Epidermal melanocyte (primary cell): ENCODE measurements around the gene PPIP5K1.

Experiments
- DNase-seq: peaks from one replicate; pipeline ENCODE4 v3.0.0; 2011; ENCODE audit warnings: low spot score; ENCODE audit not compliant: insufficient read length

PPIP5K1 gene

DNA sequence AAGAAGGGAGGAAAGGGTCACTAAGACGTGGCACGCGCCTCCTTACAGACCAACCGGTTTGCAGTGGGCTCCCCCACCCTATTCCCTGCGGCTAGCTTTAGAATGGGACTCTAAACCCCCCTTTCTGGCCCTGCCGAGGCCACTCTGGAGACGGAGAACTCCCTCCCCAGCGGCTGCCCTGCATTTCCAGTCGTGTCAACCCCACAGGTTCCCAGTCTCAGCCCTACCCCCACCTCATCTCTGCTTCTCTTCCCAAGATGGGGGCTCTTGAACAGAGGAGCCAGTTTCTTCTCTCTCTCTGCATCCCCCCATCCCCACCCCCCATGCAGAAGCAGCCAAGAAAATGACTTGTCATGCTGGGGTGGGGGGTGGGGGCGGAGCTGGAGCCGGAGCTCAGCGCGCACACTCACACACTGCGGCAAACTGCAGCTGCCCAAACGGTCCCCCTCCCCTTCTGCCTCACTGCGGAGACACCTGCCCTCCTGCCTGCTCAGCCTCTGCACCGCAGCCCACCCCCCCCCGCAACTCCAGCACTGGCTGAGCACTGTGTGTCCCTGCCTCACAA is 71.7 kb downstream of the PPIP5K1 start:
- DNase-seq, result no peak

DNA sequence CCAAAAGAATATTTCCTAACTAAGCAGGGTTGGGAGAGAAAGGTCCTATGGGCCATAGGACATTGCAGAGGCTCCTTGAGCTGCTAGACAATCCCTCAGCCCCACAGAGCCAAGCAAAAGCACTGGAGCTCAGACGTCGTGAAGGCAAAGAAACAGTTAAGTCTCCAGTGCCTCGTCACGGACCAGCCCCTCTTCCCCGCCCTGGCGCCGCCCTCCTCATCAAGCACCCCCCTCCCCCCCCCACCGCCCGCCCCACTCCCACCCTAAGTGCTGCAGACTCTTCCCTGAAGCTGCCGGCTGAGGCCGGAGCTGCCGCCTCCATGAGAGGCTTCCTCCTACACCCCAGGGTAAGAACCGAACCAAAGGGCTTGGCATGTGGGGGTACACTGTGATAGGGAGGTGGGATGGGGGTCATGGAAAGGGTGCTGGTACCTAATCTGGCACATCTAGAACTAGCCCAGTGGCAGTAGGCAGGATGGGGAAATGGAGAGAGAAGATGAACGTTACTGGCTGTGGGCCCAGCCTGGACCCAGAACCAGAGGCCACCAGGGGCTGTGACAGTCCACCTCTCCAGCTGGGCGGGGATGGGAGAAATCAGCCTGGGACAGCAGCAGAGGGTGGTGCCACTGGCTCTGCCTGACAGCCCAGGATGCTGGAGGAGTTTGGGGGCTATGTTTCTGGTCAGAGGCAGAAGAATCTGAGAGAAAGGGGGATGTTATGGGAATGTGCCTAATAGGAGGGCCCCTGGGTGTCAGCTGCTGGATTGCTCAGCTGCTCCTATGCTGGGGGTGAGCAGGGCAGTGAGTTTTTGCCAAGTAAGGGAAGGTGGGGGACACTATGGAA is 72.4 kb downstream of the PPIP5K1 start, which contains the start of gene MAP1A:
MAP1A (plus strand) TSS at position 255 of the 843 bp plus-strand sequence. CDS start 3,866 bp downstream, outside the sequence.
- peak; percentile 78 for DNase-seq

DNA sequence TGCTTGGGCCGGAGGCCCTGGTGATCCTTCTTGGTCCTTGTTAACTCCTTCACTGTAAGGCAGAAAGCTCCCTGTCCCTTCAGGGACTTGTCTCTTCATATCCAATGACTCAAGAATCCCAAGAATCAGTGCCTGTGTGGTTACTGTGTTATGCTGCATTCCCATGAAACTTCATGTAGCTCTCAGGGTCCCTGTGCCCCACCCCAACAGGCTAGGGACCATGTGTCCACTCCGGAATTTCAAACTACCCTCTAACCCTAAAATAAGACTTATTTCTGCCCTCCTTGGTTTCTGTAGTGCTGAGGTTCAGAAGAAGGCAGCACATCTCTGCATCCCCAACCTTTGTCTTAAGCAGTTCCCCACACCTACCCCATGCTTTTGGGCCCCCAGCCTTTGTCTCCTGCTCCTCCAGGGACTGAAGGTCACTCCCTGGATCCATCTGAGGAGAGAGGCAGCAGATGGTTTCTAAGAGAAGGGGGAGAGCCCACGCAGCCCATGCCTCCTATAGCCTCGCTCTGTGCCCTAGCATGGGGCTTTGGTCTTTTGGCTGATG is 73.1 kb downstream of the PPIP5K1 start:
- no peak for DNase-seq

DNA sequence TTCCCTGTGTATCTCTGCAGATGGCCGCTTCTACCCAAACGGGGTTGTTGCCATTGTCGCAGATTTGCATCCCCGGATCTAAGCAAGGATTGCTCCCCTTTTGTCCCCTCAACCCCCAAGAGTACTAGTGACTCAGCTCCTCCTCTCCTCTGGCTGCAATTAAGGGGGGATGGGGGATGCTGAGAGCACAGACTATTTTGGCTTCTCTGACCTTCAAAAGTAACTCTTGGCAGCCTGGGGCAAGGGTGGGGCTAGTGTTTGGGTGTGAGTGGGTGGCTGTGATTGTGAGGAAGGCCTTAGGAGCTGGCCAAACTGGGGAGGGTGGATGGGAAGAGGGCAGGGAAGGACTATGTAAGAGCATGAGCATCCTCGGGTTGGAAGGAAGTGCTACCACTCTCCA is 73.8 kb downstream of the PPIP5K1 start:
- no peak for DNase-seq

DNA sequence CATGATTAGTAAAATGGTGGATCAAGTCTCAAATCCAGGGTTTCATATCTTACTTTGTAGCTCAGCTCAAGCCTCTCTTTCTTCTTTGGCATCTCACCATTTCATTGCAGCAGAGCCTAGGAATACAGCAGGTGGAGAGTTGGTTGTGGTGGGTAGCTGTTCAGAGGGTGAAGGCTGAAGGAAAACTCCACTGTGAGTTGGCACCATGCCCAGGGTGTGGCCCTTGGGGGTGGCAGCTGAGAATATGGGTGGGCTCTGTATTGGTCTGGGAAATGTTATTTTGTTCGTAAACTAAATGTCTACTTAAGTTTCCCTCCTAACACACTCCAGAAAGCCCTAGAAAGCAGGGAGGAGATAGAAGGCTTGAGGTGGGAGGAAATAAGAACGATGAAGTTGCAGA is 74.3 kb downstream of the PPIP5K1 start:
- no peak for DNase-seq

DNA sequence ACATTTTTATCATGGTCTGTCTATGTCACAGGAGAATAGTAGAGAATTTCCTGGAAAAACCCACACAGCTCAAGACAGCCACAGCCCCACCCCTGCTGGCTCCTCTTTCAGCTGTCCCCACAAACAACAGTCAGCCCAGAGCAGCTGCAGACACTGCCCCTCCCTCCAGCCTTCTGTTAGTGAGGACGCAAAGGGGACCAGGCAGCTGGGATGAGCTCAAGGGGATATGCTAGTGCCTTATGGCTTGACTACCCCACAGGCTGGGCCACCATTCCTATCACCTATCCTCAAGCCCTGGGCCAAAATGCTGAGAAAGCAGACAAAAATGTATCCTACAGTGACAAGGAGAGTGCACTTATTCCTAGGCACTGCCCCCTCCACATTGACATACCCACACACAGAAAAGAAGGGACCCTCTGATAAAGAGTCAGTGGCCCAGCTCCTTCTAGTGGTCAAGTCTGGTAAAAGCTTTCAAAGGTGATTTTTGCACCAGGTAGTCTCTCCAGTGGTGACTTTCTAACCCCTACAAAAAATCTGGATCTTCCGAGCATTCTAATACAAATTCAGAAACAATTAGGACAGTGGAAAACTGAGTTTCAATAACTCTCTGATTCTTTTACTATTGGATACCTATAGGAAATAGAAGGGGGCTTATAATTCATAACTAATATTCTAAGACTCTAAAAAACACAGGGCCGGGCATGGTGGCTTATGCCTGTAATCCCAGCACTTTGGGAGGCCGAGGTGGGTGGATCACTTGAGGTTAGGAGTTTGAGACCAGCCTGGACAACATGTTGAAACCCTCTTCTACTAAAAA is 75.6 kb downstream of the PPIP5K1 start:
- no peak for DNase-seq

DNA sequence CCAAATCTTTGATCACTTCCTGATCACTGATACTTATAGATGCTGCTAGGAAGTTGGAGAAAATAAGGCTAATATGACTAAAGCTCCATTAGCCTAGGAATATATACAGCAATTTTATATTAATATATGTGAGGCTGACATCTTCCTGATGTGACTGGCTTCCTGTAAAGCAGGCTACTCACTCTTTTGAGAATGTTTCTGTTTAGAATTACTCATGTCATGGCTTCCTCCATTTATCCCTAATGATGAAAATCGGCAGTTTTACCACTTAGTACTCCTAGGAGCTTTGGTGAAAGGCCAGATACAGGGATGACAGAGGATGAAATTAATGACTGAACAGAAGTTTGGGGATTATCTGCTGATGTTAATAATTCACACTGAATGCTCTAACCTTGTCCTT is 76.5 kb downstream of the PPIP5K1 start:
- no peak for DNase-seq

DNA sequence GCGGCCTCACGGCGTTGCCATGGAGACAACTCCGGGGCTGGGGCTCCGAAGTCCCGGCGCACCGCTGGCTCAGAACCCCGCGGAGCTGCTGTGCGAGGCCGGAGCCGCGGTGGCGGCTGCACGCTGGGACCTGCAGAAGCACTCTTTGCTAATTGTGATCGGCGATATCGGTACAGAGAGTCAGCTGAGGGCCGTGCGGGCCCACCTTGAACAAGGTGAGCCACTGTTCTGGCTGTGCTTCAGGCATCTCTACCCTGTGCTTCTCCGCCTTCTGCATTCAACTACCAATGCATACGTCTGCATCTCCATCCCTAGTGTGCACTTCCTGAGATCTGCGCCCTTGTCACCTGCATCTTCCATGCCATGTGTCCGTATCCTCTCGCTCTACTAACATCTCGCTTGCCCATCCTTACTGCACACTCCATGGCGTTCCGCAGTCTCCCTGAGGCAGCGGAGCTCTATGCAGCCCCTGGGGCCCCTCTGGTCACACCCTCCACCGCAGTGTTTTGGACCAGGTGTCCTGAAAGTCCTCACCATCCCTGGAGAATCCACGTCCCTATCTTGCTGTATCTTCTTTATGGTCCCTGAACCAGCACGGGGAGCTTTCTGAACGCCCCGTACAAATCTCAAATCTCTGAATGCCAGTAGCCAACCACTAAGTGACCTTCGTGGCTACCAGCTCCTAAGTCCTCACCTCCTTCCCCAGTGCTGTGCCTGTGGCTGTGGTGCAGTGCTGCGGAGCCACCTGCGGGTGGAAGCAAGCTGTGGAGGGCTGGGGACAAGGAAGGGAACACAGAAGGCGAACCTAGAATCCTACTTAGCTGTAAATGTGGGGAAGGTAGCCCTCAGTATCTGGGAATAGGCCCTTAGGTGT is 78.8 kb downstream of the PPIP5K1 start:
- no peak for DNase-seq

DNA sequence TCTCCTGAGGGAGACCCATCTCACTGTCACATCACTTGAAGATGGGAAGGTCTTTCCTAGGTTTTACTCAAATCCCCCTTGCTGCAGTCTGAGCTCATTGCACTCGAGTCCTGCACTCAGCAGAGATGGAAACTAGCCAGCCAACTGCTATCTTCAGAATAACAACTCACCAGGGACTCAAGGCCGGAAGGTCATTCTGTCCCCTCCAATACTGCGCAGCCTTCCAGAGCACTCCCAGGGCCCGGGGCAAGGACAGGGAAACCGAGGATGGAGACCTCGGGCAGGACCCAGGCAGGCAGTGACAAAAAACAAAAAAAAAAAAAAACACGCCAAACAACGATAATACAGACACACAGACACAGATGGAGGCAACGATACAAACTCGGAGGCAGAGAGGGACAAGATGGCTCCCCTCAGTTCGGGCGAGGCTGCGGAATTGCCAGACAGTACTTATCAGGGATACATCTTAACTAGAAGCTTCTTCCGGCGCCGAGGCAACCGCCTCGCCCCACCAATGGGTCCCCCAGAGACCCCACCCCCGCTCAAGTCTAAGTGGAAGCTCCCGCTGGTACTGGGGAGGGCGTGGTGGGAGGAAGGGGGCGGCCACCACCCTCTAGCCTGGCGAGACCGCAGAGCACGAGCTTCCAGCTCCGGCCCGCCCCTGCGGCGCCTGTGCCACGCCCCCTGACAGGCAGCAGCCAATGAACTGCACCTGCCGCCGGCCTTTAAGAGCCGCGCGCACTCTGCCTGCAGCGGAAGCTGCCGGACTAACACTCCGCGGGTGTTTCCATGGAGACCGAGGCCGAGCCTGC is 79.6 kb downstream of the PPIP5K1 start:
- peak; percentile 85 for DNase-seq

DNA sequence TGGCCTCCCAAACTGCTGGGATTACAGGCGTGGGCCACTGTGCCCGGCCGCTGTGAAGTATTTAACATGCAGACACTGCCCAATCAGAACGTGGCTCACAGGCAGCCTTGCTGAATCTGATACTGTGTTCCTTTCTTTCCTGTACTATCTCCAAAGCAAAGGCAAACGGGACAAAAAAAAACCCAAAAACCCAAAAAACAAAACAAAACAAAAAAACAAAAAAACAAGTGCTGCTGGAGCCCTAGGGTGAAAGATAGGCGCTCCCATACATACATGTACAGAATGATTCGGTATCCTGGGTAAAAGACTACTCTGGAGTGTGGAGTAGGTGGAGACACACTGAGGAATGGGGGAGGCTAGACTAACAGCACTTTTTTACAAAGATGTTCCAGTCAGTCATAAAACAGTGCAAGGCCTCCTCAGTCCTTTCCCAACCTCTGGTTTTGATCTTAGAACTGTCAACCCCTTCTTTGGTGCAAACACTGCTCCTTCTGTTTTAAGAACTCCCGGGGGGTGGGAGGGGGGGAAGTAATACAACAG is 80.3 kb downstream of the PPIP5K1 start:
- DNase-seq, result no peak

DNA sequence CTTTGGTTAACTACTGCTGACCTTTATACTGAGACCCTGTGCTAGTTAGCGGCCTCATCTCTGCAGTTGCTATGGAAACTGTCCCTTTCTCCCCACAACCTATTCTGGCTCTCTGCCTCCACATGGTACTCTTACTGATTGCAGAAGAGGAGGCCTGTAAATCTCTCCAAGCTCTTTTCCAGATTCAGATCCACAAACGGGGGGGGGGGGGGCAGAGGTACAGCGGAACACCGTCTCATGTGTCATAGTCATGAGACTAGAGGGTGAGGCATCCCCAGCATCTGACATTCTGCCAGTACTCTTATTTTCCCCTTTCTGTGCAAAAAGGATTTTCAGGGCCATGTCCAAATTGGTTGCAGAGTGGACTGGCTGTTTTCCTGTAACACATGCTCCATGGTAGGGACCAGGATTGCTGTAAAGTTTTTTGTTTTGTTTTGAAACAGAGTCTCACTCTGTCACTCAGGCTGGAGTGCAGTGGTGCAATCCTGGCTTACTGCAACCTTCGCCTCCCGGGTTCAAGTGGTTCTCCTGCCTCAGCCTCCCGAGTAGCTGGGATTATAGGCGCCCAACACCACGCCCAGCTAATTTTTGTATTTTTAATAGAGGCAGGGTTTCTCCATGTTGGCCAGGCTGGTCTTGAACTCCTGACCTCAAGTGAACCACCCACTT is 80.9 kb downstream of the PPIP5K1 start:
- no peak for DNase-seq

DNA sequence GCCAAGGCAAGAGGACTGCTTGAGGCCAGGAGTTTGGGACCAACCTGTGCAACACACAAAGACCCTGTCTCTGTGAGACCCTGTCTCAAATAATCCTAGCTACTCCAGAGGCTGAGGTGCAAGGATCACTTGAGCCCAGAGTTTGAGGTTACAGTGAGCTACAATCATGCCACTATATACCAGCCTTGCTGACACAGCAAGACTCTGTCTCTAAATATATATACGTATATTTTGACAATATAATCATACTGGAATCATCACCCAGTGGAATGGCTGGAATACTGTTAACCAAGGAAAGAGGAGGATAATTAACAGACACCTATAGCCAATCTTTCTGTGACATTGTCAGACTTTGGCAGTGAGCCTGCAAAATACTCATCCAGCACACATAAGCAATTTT is 81.6 kb downstream of the PPIP5K1 start:
- DNase-seq, result no peak

DNA sequence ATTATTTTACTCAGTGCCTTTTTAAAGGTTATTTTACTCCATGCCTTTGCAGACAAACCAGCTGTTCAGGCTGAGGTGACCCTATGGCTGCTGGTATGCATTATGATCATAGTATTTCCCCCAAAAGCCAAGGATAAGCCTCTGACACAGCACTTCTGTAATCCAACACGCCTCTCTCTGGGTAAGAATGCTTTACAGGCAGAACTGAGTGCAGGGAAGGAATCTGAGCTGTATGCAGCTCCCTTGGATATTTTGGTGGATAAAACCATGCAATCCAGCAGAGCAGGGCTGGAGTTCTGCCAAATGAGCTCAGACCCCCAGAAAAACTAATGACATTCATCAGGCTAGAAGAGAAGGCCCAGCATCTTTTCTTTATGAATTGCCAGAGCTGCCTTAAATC is 84.3 kb downstream of the PPIP5K1 start:
- DNase-seq, result no peak

DNA sequence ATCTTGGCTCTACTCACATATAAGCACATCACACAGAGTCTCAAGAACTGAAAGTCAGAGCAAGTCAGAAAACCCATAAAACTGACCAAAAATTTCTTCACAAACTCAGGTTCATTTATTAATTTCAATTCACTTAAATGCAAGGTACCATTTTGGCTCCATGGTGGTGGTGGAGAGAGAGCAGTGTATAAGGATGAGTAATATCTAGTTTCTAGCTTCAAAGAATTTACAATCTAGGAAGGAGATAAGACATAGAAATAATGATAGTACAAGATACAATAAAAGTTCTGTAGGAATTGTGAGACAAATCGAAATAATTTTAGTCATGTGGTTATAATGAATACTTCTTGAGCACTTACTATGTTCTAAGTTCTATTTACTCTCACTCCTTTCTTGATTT is 90.4 kb downstream of the PPIP5K1 start:
- no peak for DNase-seq

DNA sequence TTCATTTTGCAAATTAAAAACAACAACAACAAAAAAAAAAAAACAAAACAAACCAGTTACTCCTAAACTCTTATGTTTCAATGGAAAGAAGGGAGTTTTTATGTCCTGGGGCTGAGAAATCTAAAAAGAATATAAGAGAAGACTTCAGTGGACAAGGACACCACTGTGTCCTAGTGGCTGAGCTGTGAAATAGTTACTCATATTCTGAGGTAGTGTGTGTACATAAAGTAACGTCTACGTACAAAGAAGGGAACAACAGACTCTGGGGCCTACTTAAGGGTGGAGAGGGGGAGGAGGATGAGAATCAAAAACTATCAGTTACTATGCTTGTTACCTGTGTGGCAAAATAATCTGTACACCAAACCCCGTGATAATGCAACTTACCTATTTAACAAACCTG is 91.0 kb downstream of the PPIP5K1 start:
- no peak for DNase-seq

DNA sequence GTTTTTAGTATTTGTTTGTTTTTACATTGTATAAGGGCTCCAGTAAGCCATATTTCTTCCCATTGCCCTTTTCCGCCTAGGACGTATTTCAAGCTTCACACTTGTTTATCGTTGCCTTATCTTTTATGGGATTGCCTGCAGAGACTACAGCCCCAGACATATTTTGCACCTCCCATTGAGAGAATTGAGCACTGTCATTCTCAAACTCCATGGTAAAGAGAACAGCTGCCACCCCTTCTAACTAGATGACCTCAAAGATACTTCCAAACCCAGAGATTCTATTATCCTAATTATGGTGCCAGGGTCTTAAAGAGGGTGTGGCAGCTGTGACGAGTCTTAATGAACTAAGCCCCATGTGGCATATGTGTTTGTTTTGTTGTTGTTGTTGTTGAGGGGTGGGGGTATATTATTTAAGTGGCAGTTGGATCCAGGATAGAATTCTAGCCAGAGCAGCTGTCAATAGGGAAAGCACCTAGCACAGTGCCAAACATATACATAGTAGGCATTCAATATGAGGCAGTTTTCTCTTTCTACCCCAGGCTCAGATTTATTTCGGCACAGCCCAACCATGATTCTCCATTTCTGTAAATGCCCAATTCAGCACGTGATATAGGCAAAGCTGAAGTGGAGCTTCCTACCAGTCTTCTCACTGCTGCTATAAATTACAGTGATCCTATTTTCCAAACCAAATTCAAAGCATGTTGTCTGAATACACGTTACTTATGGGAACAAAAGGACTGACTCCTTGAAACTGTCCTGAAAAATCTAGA is 96.1 kb downstream of the PPIP5K1 start:
- no peak for DNase-seq

DNA sequence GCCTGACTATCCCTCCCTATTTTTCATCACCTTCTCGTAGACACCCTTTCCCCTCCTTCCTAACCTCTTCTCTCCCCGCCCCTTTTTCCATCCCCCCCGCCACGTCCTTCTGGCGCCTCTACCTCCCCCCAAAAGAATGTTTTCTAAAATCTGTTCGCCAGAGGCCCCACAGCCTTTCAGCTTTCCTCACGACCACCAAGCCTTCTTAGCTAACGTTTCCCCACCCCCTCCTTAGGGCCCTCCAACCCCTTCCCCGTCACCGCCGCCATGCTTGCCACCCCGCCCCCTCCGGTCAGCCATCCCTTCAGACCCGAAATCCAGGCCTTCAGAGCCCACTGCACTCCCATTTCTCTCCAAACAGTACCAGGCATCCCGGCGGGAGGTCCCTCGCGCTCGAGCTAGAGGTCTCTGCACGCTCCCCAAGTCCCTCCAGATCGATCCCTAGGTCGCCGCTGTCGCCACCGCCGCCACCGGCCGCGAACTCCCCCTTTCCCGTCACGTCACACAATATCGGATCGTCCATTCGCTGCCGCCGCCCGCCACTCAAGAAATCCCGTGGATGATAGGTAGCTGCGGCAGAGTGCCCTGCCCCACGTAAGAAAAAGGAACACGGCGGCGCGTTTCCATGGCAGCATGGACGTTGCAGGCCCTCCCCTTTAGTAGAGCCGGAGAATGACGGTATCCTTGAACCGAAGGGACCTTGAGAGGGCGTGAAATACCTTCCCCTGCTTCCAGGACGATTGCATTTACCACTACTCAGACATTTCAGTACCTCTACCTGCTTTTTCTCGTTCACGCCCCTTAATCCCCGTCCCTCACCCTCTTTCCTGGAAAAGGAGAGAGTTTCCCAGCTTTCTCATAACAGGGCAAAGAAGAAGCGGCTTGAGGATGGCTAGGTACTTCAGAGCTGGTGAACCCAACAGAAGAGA is 97.1 kb downstream of the PPIP5K1 start, which contains the start of gene TP53BP1:
TP53BP1 (minus strand) TSS at position 484 of the 929 bp plus-strand sequence; CDS start at position 371, 113 bp downstream.
- DNase-seq, result peak; percentile 94
